Upper lobe of left lung (tissue), 4 donors: ENCODE data around the gene UBAC2.

Experiments used
- POLR2A ChIP-seq, 4 donors: fragments of 450-650 bp; IDR thresholded peaks; one replicate each; pipeline ENCODE4 v1.5.1; 2016 to 2017; ENCODE audit warnings: antibody characterized with exemption in 4 of 4, mild to moderate bottlenecking in 2 of 4
- POLR2AphosphoS5 ChIP-seq, 2 donors: sonication (generic); formaldehyde crosslinking; IDR thresholded peaks; one replicate each; pipeline ENCODE4 v1.5.1; 2017; ENCODE audit warnings: antibody characterized with exemption in 2 of 2

GRCh38 chr13:99417201-99418102 lies 216.8 kb downstream of the UBAC2 start:
- TF ChIP-seq POLR2AphosphoS5 (IDR thresholded peaks at IDR 0.05) (no peak), POLR2A (IDR thresholded peaks at IDR 0.05) (no peak)
